ENCODE measurements around the gene CLEC2L.
A peak's percentile ranks its signal among the peaks of the same experiment; 100 is the strongest.

The CLEC2L gene

GRCh38 chr7:139523968-139524815 lies 707 bp downstream of the CLEC2L start:
- DNase-seq (ENCODE audit: low spot score) = no peak

- no peak for DNase-seq (ENCODE audit: low spot score)
These were observed 1.8 kb downstream of the CLEC2L start for GRCh38 chr7:139525239-139525638.

DNA sequence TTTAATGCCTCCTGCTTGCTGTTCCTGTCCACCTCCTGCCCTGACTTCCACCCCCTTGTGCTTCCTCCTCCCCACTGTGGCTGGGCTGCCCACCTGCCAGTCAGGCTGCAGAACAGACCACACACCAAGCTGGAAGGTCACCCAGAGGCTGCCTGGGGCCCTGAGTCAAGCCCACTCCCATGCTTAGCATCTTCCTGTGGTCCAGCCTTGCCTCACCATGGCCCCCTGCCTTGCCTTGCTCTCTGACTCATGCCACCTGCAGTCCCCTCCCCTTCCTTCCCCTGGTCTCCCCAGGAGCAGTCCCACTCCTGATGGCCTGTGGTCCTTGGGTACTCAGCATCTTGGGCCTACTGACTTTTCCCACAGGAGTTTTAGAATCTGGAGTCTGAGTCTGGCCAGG lies 2.3 kb downstream of the CLEC2L start:
- no peak for DNase-seq (ENCODE audit: low spot score)

- DNase-seq (ENCODE audit: low spot score) = no peak
These were observed 3.4 kb downstream of the CLEC2L start for GRCh38 chr7:139526578-139527544.

- DNase-seq (ENCODE audit: low spot score) = no peak
These were observed 7.6 kb downstream of the CLEC2L start for GRCh38 chr7:139531094-139531493.

- no peak for DNase-seq (ENCODE audit: low spot score)
These were observed 9.2 kb downstream of the CLEC2L start for GRCh38 chr7:139532636-139533155.

DNA sequence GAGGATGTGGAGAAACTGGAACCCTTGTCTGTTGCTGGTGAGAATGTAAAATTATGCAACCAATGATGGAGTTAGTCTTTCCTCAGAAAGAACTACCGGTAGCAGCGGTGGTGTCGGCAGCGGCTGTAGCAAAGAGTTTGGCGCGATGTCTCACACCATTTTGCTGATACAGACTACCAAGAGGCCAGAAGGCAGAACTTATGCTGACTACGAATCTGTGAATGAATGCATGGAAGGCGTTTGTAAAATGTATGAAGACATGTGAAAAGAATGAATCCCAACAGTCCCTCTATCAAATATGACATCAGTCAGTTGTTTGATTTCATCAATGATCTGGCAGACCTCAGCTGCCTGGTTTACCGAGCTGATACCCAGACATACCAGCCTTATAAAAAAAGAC lies 10.6 kb downstream of the CLEC2L start:
- no peak for DNase-seq (ENCODE audit: low spot score)

DNA sequence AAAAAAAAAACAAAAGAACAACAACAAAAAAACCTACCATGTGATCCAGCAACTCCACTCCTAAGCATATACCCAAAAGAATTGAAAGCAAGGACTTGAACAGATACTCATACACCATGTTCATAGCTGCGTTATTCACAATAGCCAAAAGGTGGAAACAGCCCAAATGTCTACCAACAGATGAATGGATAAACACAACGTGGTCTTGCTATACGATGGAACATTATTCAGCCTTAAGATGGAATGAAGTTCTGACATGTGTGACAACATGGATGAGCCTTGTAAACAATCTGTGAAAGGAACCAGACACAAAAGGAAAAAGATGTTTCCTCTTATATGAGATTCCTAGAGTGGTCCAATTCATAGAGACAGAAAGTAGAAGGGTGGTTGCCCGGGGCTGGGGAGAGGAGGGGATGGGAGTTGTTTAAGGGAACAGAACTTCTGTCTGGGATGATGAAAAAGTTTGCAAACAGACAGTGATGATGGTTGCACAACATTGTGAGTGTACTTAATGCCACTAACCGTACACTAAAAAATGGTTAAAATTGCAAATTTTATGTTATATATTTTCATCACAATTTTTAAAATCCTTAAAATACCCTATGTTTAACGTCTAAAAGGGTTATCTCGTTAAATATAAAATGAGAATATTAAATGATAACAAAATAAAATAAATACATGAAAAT lies 11.6 kb downstream of the CLEC2L start:
- DNase-seq (ENCODE audit: low spot score) = no peak

- no peak for DNase-seq (ENCODE audit: low spot score)
These were observed 12.7 kb downstream of the CLEC2L start for GRCh38 chr7:139536152-139536551.

DNA sequence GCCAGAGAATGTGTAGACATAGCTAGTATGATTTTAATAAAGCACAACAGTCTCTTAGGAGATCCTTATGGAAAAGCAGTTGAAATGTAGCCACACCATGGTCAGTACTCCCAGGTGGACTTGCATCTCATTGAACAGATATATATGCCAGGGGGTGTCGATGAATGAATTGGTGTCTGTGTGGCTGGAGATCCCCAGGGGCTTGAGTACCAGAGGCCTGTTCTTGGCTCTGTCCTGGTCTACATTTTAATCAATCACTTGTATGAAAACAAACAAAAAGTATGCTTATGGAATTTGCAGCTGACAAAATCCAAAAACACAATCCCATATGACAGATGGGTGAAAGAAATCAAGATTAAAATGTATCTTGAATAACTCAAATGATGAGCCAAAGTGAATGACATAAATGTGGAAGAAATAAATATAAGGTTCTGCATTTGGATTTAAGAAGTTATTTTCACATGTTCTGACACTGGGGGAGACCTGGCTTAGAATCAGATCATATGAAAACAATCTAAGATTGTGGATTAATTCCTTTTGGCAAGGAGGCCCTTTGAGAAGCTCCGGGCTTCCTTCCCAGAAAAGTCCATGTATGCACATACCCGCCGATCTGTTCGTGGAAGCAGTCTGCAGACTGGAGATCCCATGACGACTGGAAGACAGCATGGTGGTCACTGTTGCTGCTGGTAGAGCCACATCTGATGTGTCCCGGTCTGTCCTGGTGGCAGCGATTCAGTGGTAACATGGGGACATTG lies 15.6 kb downstream of the CLEC2L start:
- DNase-seq (ENCODE audit: low spot score) = no peak

- no peak for DNase-seq (ENCODE audit: low spot score)
These were observed 16.7 kb downstream of the CLEC2L start for GRCh38 chr7:139540203-139540602.

- peak; percentile 70 for DNase-seq (ENCODE audit: low spot score)
These were observed 18.3 kb downstream of the CLEC2L start for GRCh38 chr7:139541600-139542307.

- DNase-seq (ENCODE audit: low spot score) = no peak
These were observed 19.0 kb downstream of the CLEC2L start for GRCh38 chr7:139542308-139543151.

DNA sequence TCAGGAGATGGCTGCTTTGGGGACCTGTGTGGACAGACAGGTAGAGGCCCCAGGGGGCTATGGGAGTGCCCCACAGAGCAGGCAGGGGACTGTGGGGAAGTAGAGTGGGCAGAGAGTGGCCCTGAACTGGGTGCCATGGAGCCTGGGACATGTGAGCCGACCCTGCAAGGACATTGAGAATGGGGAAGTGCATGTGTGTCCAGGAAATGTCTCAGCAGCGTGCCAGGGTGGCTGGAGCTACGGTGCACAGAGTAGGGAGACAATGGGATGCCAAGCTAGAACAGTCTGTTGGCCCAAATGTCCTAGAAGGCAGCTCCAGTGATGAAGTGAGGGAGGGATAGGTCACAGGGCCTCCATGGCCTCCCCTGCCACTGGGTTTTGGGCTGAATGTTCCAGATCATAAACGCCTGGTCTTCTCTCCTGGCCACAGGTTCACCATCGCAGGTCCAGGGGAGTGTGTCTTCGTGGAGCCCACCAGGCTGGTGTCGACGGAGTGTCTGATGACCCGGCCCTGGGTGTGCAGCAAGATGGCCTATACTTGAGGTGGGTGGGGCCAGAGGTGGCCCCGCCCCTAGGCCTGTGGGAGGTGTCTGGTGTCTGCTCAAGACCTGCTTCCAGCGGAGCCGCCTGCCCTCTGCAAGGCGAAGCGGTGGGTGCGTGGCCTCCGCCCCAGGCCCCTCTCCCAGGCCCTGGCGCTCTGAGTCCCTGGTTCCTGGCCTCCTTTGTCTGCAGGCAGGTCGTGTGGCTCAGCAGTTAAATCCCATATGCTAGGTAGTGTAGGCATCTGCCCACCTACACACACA lies 20.5 kb downstream of the CLEC2L start:
- DNase-seq (ENCODE audit: low spot score) = no peak

GRCh38 chr7:139544645-139545044 lies 21.2 kb downstream of the CLEC2L start:
- DNase-seq (ENCODE audit: low spot score) = no peak

DNA sequence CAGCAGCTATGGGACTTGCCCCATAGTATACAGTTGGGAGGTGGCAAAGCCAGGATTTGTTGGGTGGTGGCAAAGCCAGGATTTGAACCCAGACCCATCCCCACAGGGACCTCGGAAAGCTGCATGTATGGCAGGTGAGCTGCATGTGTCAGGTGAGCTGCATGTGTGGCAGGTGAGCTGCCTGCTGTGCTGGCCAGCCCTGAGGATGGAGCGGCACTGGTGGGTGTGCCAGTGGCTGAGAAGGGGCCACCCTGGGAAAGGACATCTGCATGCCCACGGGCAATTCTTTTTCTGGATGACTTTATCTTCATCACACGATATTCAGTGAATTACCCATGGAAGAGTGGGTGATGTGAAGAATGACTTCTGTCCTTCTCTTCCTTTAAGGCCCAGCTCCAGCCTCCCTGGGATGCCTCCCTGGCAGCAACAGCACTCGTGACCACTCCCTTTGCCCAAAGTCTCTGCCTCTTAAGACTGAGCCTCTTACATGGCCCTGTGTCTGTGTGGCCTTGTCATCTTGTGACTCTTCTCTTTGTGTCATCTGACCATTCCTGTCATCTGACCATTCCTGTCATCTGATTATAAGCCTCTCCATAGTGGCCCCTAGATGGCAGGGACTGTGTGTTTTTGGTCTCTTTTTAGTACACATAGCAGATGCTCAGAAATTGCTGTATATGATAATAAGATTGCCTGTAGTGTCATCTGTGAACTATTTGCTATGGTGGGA lies 25.0 kb downstream of the CLEC2L start:
- peak; percentile 29 for DNase-seq (ENCODE audit: low spot score)

DNA sequence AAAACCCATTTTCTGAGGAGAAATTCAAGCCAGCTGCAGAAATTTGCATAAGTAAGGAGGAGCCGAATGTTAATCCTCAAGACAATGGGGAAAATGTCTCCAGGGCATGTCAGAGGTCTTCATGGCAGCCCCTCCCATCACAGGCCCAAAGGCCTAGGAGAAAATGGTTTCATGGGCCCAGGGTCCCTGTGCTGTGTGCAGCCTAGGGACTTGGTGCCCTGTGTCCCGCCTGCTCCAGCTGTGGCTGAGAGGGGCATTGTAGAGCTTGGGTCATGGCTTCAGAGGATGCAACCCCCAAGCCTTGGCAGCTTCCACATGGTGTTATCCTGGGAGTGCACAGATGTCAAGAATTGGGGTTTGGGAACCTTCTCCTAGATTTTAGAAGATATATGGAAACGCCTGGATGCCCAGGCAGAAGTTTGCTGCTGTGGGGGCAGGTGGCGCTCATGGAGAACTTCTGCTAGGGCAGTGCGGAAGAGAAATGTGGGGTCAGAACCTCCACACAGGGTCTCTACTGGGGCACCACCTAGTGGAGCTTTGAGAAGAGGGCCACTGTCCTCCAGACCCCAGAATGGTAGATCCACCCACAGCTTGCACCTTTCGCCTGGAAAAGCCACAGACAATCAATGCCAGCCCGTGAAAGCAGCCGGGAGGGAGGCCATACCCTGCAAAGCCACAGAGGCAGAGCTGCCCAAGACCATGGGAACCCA lies 30.7 kb downstream of the CLEC2L start:
- peak; percentile 44 for DNase-seq (ENCODE audit: low spot score)

Measured in ecto neural progenitor cell (in vitro differentiated cells).